ENCODE results near the gene SAMHD1. TPM values are rescaled to one million over a fixed set of nuclear protein-coding genes. Genes with fewer than 3 reads are reported as not detected.
"Not testable (repeated sequence)": the region's sequence is repeated elsewhere in the genome, so short reads cannot be mapped to it uniquely, and the experiment has no call there.

Gene SAMHD1
- total RNA-seq, 1 donor from 2014 or later, result 293 TPM

- DNase-seq, result no peak
- no peaks in the 10 kb centered on the region for H3K36me3 ChIP-seq
- H3K9me3 ChIP-seq, result no peaks in the 10 kb centered on the region
- peak overlapping the region; percentile 96 for H3K4me3 ChIP-seq
- peaks cover 60% of the 10 kb centered on the region for H3K4me1 ChIP-seq
- intact Hi-C loops (cut with DNase I), result no loop called here
- peak overlapping the region; percentile 96 for H3K27ac ChIP-seq
- TF ChIP-seq CTCF (IDR thresholded peaks at IDR 0.05), result no peak
- no peaks in the 10 kb centered on the region for H3K27me3 ChIP-seq (ENCODE audit: low read depth)
- peak in 1 of 2 donors; percentile 0 for ATAC-seq
Observed at GRCh38 chr20:36951979-36952738, 651 bp upstream of the SAMHD1 start.

- peak; percentile 18 to 32 for ATAC-seq
- Histone ChIP-seq H3K4me3 (peak overlapping the region; percentile 96), H3K36me3 (peaks cover 9% of the 10 kb centered on the region), H3K27me3 (ENCODE audit: low read depth) (no peaks in the 10 kb centered on the region), H3K9me3 (no peaks in the 10 kb centered on the region), H3K27ac (peak overlapping the region; percentile 96), H3K4me1 (peaks cover 65% of the 10 kb centered on the region)
- intact Hi-C loops (cut with DNase I), result no loop called here
- peak; percentile 61 for DNase-seq
- TF ChIP-seq CTCF (IDR thresholded peaks at IDR 0.05), result no peak
Observed at GRCh38 chr20:36950414-36951197, 902 bp downstream of the SAMHD1 start.

- no peaks in the 10 kb centered on the region for H3K9me3 ChIP-seq
- ATAC-seq, result no peak
- H3K4me3 ChIP-seq, result no peak overlapping the region
- intact Hi-C loops (cut with DNase I), result no loop called here
- peaks cover 78% of the 10 kb centered on the region for H3K36me3 ChIP-seq
- no peak for TF ChIP-seq CTCF (IDR thresholded peaks at IDR 0.05)
- H3K27ac ChIP-seq, result peak overlapping the region; percentile 83
- H3K4me1 ChIP-seq, result peaks cover 91% of the 10 kb centered on the region
- no peaks in the 10 kb centered on the region for H3K27me3 ChIP-seq (ENCODE audit: low read depth)
- no peak for DNase-seq
Observed at GRCh38 chr20:36941401-36941835, 10.1 kb downstream of the SAMHD1 start.

GRCh38 chr20:36937402-36937770, 14.1 kb downstream of the SAMHD1 start:
- Histone ChIP-seq H3K9me3 (no peaks in the 10 kb centered on the region), H3K27me3 (ENCODE audit: low read depth) (no peaks in the 10 kb centered on the region), H3K36me3 (peaks cover 79% of the 10 kb centered on the region), H3K27ac (peak overlapping the region; percentile 3), H3K4me3 (no peak overlapping the region), H3K4me1 (peaks cover 72% of the 10 kb centered on the region)
- DNase-seq (no peak), ATAC-seq (no peak)
- no peak for TF ChIP-seq CTCF (IDR thresholded peaks at IDR 0.05)
- intact Hi-C loops (cut with DNase I), result no loop called here

- intact Hi-C loops (cut with DNase I); DNase-seq; H3K9me3 ChIP-seq; H3K27me3 ChIP-seq (ENCODE audit: low read depth); H3K4me3 ChIP-seq: not testable (repeated sequence)
- peak in 1 of 2 donors; percentile 53 for ATAC-seq
- peaks cover 76% of the 10 kb centered on the region for H3K36me3 ChIP-seq
- peak overlapping the region; percentile 37 for H3K27ac ChIP-seq
- peaks cover 69% of the 10 kb centered on the region for H3K4me1 ChIP-seq
Observed at GRCh38 chr20:36936761-36937401, 14.6 kb downstream of the SAMHD1 start.
